Measurements from ENCODE around the gene MTX2. TPM values are rescaled to one million over a fixed set of nuclear protein-coding genes. Genes with fewer than 3 reads are reported as not detected.

The MTX2 gene
- total RNA-seq, 2 donors from 2014 or later, result 6.6 to 15.6 TPM

GRCh38 chr2:176280867-176281658, 11.8 kb downstream of the MTX2 start:
- 88 to 100% methylated on average over 3 of the region's 3 CpGs for WGBS, 2 donors
- ATAC-seq (no peak), DNase-seq (no peak)
- Histone ChIP-seq H3K4me1 (peaks cover 5% of the 10 kb centered on the region), H3K27me3 (no peaks in the 10 kb centered on the region), H3K9me3 (no peaks in the 10 kb centered on the region), H3K4me3 (no peak overlapping the region), H3K36me3 (replicated peaks in 1 of 2; ENCODE audit: insufficient read depth in 1 of 2, low read depth in 2 of 2) (no peaks in the 10 kb centered on the region), H3K27ac (no peak overlapping the region)
- intact Hi-C loops (cut with DNase I), result no loop called here
- no peak for TF ChIP-seq POLR2A (IDR thresholded peaks at IDR 0.05)
- TF ChIP-seq, protein P1, sequence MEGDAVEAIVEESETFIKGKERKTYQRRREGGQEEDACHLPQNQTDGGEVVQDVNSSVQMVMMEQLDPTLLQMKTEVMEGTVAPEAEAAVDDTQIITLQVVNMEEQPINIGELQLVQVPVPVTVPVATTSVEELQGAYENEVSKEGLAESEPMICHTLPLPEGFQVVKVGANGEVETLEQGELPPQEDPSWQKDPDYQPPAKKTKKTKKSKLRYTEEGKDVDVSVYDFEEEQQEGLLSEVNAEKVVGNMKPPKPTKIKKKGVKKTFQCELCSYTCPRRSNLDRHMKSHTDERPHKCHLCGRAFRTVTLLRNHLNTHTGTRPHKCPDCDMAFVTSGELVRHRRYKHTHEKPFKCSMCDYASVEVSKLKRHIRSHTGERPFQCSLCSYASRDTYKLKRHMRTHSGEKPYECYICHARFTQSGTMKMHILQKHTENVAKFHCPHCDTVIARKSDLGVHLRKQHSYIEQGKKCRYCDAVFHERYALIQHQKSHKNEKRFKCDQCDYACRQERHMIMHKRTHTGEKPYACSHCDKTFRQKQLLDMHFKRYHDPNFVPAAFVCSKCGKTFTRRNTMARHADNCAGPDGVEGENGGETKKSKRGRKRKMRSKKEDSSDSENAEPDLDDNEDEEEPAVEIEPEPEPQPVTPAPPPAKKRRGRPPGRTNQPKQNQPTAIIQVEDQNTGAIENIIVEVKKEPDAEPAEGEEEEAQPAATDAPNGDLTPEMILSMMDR (IDR thresholded peaks at IDR 0.05), result no peak

DNA sequence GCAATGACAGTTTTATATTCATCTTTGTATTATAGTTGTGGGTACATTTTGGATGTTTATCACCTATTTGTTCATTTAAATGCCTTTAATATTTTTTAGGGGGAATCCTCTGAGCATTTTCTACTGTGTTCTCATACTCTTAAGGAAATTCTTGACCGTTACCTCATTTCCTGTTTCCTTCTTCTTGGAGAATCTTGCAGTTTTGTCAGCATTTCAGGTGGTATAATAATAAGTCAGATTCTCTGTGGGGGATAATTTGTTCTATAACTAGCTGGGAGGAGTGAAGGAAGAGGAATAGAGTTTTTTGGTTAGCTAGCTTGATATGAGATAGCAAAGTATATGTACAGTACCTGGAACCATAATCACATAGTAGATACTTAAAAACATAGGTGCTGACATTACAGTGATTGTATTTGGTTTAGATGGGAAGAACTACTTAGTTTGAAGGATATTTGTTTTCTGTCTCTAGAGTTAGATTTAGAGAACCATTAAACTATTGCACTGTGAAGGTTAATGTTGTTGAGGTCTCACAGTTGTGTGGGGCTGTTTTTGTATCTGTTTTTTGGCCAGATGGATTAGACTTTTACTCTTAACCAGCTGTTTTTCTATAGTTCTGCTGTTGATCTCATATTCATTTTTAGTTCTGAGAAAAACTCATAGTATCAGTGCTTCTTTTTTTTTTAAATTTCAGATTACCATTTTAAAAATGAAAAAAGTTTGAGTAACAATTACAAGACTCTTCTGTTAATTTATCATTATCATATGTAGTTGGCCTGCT, 14.2 kb downstream of the MTX2 start:
- TF ChIP-seq POLR2A (IDR thresholded peaks at IDR 0.05), result no peak
- TF ChIP-seq, protein P1 (IDR thresholded peaks at IDR 0.05), result no peak
- no peaks in the 10 kb centered on the region for H3K9me3 ChIP-seq
- H3K27me3 ChIP-seq, result no peaks in the 10 kb centered on the region
- intact Hi-C loops (cut with DNase I), result no loop called here
- peaks cover 5% of the 10 kb centered on the region for H3K4me1 ChIP-seq
- no peak overlapping the region for H3K4me3 ChIP-seq
- DNase-seq, result no peak
- no peak overlapping the region for H3K27ac ChIP-seq
- WGBS, 2 donors, result 77 to 100% methylated on average over 1 of the region's 1 CpG
- ATAC-seq, result no peak
- H3K36me3 ChIP-seq (replicated peaks in 1 of 2; ENCODE audit: insufficient read depth in 1 of 2, low read depth in 2 of 2), result no peaks in the 10 kb centered on the region

DNA sequence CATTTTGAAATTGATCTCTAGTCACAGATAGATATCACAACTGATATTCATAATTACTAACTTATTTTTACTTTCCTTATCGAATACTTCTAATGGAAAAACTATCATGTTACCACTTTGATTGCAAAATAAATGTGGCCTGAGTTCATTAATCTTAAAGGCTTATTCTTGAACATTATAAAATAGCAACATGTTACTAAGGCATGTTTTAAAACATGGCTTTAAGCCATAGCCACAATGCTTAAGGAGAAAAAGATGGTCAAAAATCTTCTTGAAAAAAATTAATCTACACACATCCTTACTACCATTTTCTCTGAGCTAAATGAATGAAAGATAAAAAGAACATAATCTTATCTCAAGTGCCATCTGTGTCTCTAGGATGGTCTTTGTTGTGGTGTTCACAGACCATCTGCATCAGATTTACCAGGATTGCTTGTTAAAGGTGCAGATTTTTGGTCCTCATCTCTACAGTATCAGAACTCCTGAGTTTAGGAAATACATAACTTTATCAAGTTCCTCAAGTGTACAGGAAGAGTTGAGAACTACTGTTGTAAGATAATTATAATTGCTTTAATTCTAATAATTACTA, 15.3 kb downstream of the MTX2 start:
- TF ChIP-seq, protein P1 (IDR thresholded peaks at IDR 0.05), result no peak
- no peak for TF ChIP-seq POLR2A (IDR thresholded peaks at IDR 0.05)
- intact Hi-C loops (cut with DNase I), result no loop called here
- H3K9me3 ChIP-seq, result no peaks in the 10 kb centered on the region
- peaks cover 5% of the 10 kb centered on the region for H3K4me1 ChIP-seq
- no peaks in the 10 kb centered on the region for H3K36me3 ChIP-seq (replicated peaks in 1 of 2; ENCODE audit: insufficient read depth in 1 of 2, low read depth in 2 of 2)
- no peak overlapping the region for H3K27ac ChIP-seq
- H3K27me3 ChIP-seq, result no peaks in the 10 kb centered on the region
- no peak overlapping the region for H3K4me3 ChIP-seq
- WGBS, 2 donors, result 46 to 52% methylated on average over 1 of the region's 1 CpG
- DNase-seq (no peak), ATAC-seq (no peak)

- no peak overlapping the region for H3K27ac ChIP-seq
- no peaks in the 10 kb centered on the region for H3K36me3 ChIP-seq (replicated peaks in 1 of 2; ENCODE audit: insufficient read depth in 1 of 2, low read depth in 2 of 2)
- intact Hi-C loops (cut with DNase I), result no loop called here
- no peak for TF ChIP-seq POLR2A (IDR thresholded peaks at IDR 0.05)
- TF ChIP-seq, protein P1 (IDR thresholded peaks at IDR 0.05), result no peak
- no peaks in the 10 kb centered on the region for H3K9me3 ChIP-seq
- peaks cover 5% of the 10 kb centered on the region for H3K4me1 ChIP-seq
- DNase-seq (no peak), ATAC-seq (no peak)
- H3K27me3 ChIP-seq, result no peaks in the 10 kb centered on the region
- H3K4me3 ChIP-seq, result no peak overlapping the region
Measured at GRCh38 chr2:176285321-176285720, 16.1 kb downstream of the MTX2 start.

Measured in body of pancreas (tissue), 4 donors.